Measurements from ENCODE around the gene PLEKHA3. TPM values are rescaled to one million over a fixed set of nuclear protein-coding genes. Genes with fewer than 3 reads are reported as not detected.

Gene PLEKHA3
- total RNA-seq, 2 experiments from 2014 or later, result 22.3 to 23.1 TPM

Other genes with a start within 250 kb of the PLEKHA3 start
- gene PRKRA, start 29.3 kb upstream of the PLEKHA3 start, total RNA-seq, result 10 to 100 TPM; 41.2 to 41.8 TPM
- gene PJVK, start 29.1 kb upstream of the PLEKHA3 start, total RNA-seq, result under 1 TPM; 0.50 to 0.99 TPM
- 1 to 10 TPM; 2.6 to 3.6 TPM for gene FKBP7, start 1.9 kb upstream of the PLEKHA3 start, total RNA-seq